Neuron (in vitro differentiated cells): ENCODE measurements around the gene NPB.

Experiments
- H2AFZ ChIP-seq: one replicate; pipeline ENCODE4 v1.6.1; 2013; ENCODE audit warnings: low read depth, mild to moderate bottlenecking, inconsistent platforms, low read length, moderate library complexity
- H3K27me3 ChIP-seq: one replicate; pipeline ENCODE4 v1.6.1; 2013; ENCODE audit warnings: low read length; ENCODE audit not compliant: insufficient read depth
- H3K36me3 ChIP-seq: one replicate; pipeline ENCODE4 v1.6.1; 2013; ENCODE audit warnings: low read length; ENCODE audit not compliant: insufficient read depth
- H3K4me1 ChIP-seq: one replicate; pipeline ENCODE4 v1.6.1; 2013; ENCODE audit warnings: low read length; ENCODE audit not compliant: insufficient read depth
- H3K4me3 ChIP-seq: 2 replicates; pipeline ENCODE4 v1.5.1; 2013; ENCODE audit warnings: mild to moderate bottlenecking, low read length, moderate library complexity
- H3K9me3 ChIP-seq: one replicate; pipeline ENCODE4 v1.6.1; 2013; ENCODE audit warnings: low read length

The NPB gene

GRCh38 chr17:81866440-81867169 lies 35.4 kb upstream of the NPB start:
- Histone ChIP-seq H3K4me3 (no peak overlapping the region), H3K27me3 (no peaks in the 10 kb centered on the region), H3K9me3 (no peaks in the 10 kb centered on the region), H3K4me1 (peaks cover 34% of the 10 kb centered on the region), H3K36me3 (peaks cover 38% of the 10 kb centered on the region), H2AFZ (no peak overlapping the region)

GRCh38 chr17:81867170-81867990 lies 34.7 kb upstream of the NPB start:
- peaks cover 38% of the 10 kb centered on the region for H3K36me3 ChIP-seq
- H3K27me3 ChIP-seq = no peaks in the 10 kb centered on the region
- no peaks in the 10 kb centered on the region for H3K9me3 ChIP-seq
- H2AFZ ChIP-seq = no peak overlapping the region
- peaks cover 36% of the 10 kb centered on the region for H3K4me1 ChIP-seq
- no peak overlapping the region for H3K4me3 ChIP-seq

- no peaks in the 10 kb centered on the region for H3K9me3 ChIP-seq
- H3K27me3 ChIP-seq = no peaks in the 10 kb centered on the region
- H3K36me3 ChIP-seq = peaks cover 33% of the 10 kb centered on the region
- no peak overlapping the region for H3K4me3 ChIP-seq
- no peak overlapping the region for H2AFZ ChIP-seq
- H3K4me1 ChIP-seq = peaks cover 36% of the 10 kb centered on the region
These were observed 33.9 kb upstream of the NPB start for GRCh38 chr17:81867991-81868673.

GRCh38 chr17:81868674-81869220 lies 33.3 kb upstream of the NPB start:
- Histone ChIP-seq H3K4me3 (no peak overlapping the region), H3K27me3 (no peaks in the 10 kb centered on the region), H3K9me3 (no peaks in the 10 kb centered on the region), H3K36me3 (peaks cover 28% of the 10 kb centered on the region), H2AFZ (no peak overlapping the region), H3K4me1 (peaks cover 36% of the 10 kb centered on the region)

- H3K36me3 ChIP-seq = peaks cover 26% of the 10 kb centered on the region
- no peaks in the 10 kb centered on the region for H3K27me3 ChIP-seq
- H3K4me1 ChIP-seq = peaks cover 36% of the 10 kb centered on the region
- H3K4me3 ChIP-seq = peak overlapping the region; percentile 79
- no peak overlapping the region for H2AFZ ChIP-seq
- no peaks in the 10 kb centered on the region for H3K9me3 ChIP-seq
These were observed 32.6 kb upstream of the NPB start for GRCh38 chr17:81869221-81870130.

- Histone ChIP-seq H3K4me1 (peaks cover 36% of the 10 kb centered on the region), H2AFZ (no peak overlapping the region), H3K4me3 (peak overlapping the region; percentile 79), H3K27me3 (no peaks in the 10 kb centered on the region), H3K36me3 (peaks cover 25% of the 10 kb centered on the region), H3K9me3 (no peaks in the 10 kb centered on the region)
These were observed 31.7 kb upstream of the NPB start for GRCh38 chr17:81870131-81870980.

GRCh38 chr17:81870981-81871386 lies 31.1 kb upstream of the NPB start, which contains the start of gene ARHGDIA:
ARHGDIA (minus strand) TSS chr17:81871337; CDS start chr17:81869930, 1,407 bp downstream.
- no peaks in the 10 kb centered on the region for H3K27me3 ChIP-seq
- H2AFZ ChIP-seq = peak within 1 kb of the TSS; percentile 66
- peak within 1 kb of the TSS; percentile 79 for H3K4me3 ChIP-seq
- H3K4me1 ChIP-seq = peaks cover 36% of the 10 kb centered on the region
- H3K9me3 ChIP-seq = no peaks in the 10 kb centered on the region
- peaks cover 19% of the 10 kb centered on the region for H3K36me3 ChIP-seq

- peaks cover 20% of the 10 kb centered on the region for H3K36me3 ChIP-seq
- no peaks in the 10 kb centered on the region for H3K27me3 ChIP-seq
- H3K4me3 ChIP-seq = peak overlapping the region; percentile 79
- peaks cover 36% of the 10 kb centered on the region for H3K4me1 ChIP-seq
- H3K9me3 ChIP-seq = no peaks in the 10 kb centered on the region
- peak overlapping the region; percentile 66 for H2AFZ ChIP-seq
These were observed 30.4 kb upstream of the NPB start for GRCh38 chr17:81871387-81872230.

GRCh38 chr17:81877569-81877968 lies 24.5 kb upstream of the NPB start:
- peaks cover 24% of the 10 kb centered on the region for H3K36me3 ChIP-seq
- H3K9me3 ChIP-seq = no peaks in the 10 kb centered on the region
- no peaks in the 10 kb centered on the region for H3K4me1 ChIP-seq
- no peak overlapping the region for H2AFZ ChIP-seq
- no peaks in the 10 kb centered on the region for H3K27me3 ChIP-seq
- H3K4me3 ChIP-seq = no peak overlapping the region

GRCh38 chr17:81878294-81878693 lies 23.7 kb upstream of the NPB start:
- Histone ChIP-seq H3K4me1 (no peaks in the 10 kb centered on the region), H2AFZ (no peak overlapping the region), H3K27me3 (no peaks in the 10 kb centered on the region), H3K36me3 (peaks cover 28% of the 10 kb centered on the region), H3K9me3 (no peaks in the 10 kb centered on the region), H3K4me3 (no peak overlapping the region)

- no peak overlapping the region for H3K4me3 ChIP-seq
These were observed 22.9 kb upstream of the NPB start for GRCh38 chr17:81879121-81879520.

More at GRCh38 chr17:81879121-81879520, 22.9 kb upstream of the NPB start:
- H3K4me1 ChIP-seq = no peaks in the 10 kb centered on the region
- H2AFZ ChIP-seq = no peak overlapping the region
- no peaks in the 10 kb centered on the region for H3K9me3 ChIP-seq
- no peaks in the 10 kb centered on the region for H3K27me3 ChIP-seq
- H3K36me3 ChIP-seq = peaks cover 32% of the 10 kb centered on the region
